AML-193 (cell line): ENCODE data around the gene TNKS1BP1.

Experiments used
- DNase-seq, 2 experiments: peaks; one replicate each; lab custom pipeline; 2025; lab: John Stamatoyannopoulos, UW

The TNKS1BP1 gene

GRCh38 chr11:57255618-57256017 lies 69.1 kb downstream of the TNKS1BP1 start:
- no peak for DNase-seq

- DNase-seq = no peak
These were observed 70.1 kb downstream of the TNKS1BP1 start for GRCh38 chr11:57254631-57255030.

GRCh38 chr11:57251491-57252104 lies 73.2 kb downstream of the TNKS1BP1 start:
- no peak for DNase-seq

- no peak for DNase-seq
These were observed 73.7 kb downstream of the TNKS1BP1 start for GRCh38 chr11:57251037-57251436.
